HG03280 (cell line): Measurements from ENCODE around the gene CSNK1G2.

Experiments used
- ATAC-seq: cut with Tn5 transposase; IDR thresholded peaks from one replicate; pipeline ENCODE4 v1.9.1; 2021; ENCODE audit warnings: mild to moderate bottlenecking, moderate library complexity; ENCODE audit not compliant: unreplicated experiment

CSNK1G2 gene

DNA sequence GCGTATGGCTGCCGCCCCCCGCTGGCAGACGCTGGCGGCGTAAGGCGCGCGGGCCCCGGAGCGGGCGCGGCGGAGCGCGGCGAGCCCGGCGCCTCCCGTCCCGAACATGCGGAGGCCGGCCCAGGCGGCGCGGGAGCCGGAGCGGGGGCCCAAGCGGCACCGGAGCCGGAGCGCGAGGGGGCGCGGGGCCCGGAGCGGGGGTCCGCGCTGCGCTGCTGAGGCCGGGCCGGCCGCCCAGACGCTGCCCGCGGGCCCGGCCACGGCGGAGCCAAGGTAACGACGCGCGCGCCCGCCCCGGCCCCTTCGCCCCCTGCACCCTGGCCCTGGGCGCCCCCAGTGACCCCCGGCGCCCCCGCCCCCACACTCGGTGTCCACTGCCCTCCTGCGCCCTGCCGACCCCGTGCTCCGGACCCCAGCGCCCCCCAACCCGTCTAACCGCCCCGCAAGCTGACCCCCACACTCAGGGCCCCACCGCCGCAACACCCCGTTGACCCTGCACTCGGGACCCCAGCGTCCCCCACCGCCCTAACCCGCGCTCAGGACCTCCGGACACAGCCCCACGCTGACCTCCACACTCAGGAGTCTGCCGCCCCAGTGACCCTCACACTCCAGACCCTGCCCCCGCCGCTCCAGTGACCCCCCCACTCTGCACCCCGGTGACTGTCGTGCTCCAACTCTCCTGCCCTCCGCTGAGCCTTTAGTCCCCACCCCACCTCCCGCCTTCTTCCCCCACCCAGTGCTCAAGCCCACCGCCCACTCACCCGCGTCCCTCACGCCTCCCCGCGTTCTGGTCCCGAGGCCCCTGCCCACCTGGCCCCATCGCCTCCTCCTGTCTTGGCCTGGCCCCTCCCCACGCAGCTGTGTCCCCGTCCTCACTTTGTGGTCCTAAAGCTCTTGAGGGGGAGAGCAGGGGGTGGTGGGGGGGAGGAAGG is at the start of gene CSNK1G2:
CSNK1G2 (plus strand) TSS at position 27 of the 932 bp plus-strand sequence. CDS start 28,601 bp downstream, outside the sequence.
- ATAC-seq: no peak

GRCh38 chr19:1893791-1894190 is 47.2 kb upstream of the CSNK1G2 start:
- ATAC-seq: no peak

DNA sequence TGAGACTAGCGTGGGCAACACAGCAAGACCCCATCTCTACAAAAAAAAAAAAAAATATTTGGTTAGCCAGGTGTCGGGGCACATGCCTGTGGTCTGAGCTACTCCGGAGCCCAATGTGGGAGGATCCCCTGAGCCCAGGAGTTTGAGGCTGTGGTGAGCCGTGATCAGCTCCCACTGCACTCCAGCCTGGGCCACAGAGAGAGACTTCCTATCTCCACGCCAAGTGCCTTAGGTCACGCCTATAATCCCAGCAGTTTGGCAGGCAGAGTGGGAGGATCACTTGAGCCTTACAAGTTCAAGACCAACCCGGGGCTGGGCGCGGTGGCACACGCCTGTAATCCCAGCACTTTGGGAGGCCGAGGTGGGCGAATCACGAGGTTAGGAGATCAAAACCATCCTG is 44.5 kb upstream of the CSNK1G2 start:
- no peak for ATAC-seq

GRCh38 chr19:1901940-1902404 is 39.0 kb upstream of the CSNK1G2 start:
- ATAC-seq: no peak

GRCh38 chr19:1902923-1903322 is 38.0 kb upstream of the CSNK1G2 start:
- ATAC-seq: no peak

- no peak for ATAC-seq
Measured at GRCh38 chr19:1904860-1905109, 36.2 kb upstream of the CSNK1G2 start.

DNA sequence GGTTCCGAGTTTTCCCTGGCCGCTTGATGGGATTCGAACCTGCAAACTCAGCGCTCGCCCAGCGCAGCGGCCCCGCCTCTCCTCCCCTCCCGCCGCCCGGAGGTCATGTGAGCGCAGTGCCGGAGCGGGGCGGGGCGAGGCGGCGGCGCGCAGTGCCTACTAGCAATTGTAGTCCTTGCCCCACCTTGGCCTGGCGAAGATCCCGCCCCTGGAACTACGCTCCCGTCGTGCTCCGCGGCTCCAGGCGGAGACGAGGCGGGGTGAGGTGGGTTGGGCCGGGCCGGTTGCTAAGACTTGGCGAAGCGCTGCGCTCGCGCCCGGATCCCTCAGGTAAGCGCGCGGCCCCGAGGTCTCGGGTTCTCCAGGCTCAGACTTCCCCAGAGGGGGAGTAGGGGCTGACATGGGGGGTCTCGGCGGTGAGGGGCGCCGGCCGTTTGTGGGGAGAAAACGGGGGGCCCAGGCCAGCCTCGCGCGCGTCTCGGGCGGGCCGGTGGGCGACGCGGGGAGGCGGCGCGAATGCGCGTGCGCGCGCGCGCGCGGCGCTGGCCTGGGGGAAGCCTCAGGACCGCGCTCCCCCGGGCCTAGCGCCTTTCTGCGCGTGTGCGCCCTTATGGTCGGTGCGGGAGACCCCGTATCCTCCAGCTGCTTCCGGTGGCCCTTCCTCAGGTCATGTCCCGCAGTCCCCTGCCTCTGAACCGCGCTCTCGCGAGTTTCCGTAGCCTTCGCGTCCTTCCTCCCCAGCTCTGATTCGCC is 35.7 kb upstream of the CSNK1G2 start, which contains the start of the genes ADAT3 and SCAMP4:
ADAT3 (plus strand) TSS at position 290 of the 753 bp plus-strand sequence. CDS start 6,649 bp downstream, outside the sequence.
SCAMP4 (plus strand) TSS at position 290 of the 753 bp plus-strand sequence. CDS start 9,621 bp downstream, outside the sequence.
- peak; percentile 87 for ATAC-seq

DNA sequence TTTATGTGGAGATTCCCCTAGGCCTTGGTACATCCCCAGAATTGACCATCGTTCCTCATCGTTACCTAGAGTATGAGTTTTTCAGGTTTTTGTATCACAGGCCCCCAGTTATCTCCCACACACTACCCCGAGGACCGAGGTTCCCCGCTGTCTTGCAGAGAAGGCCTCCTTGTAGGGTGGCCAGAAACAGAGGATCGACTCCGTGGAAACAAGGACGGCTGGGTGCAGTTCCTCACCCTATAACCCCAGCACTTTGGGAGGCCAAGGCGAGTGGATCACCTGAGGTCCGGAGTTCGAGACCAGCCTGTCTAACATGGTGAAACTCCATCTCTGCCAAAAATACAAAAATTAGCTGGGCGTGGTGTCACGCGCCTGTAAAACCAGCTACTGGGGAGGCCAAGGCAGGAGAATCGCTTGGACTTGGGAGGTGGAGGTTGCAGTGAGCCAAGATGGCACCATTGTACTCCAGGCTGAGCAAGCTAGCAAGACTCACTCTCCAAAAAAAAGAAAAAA is 35.1 kb upstream of the CSNK1G2 start:
- no peak for ATAC-seq

DNA sequence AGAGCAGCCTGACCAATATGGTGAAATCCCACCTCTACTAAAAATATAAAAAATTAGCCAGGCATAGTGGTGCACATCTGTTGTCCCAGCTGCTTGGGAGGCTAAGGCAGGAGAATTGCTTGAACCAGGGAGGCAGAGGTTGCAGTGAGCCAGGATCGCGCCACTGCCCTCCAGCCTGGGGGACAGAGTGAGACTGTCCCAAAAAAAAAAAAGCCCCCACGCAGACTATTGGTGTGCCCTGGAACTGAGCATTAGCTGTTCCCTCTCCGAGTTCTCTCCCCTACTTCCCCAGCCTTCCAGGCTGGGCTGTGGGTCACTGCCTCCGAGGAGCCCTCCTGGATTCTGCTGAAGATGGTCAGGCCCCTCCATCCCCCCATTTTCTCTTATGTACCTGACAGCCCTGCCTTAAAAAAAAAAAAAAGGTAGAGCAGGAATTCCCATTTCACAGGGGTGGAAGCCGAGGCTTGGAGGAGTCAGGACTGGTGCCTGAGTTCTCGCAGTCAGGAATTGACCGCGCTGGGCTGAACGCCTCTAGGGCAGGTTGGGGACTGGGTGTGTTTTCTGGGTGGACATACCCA is 33.9 kb upstream of the CSNK1G2 start:
- no peak for ATAC-seq

DNA sequence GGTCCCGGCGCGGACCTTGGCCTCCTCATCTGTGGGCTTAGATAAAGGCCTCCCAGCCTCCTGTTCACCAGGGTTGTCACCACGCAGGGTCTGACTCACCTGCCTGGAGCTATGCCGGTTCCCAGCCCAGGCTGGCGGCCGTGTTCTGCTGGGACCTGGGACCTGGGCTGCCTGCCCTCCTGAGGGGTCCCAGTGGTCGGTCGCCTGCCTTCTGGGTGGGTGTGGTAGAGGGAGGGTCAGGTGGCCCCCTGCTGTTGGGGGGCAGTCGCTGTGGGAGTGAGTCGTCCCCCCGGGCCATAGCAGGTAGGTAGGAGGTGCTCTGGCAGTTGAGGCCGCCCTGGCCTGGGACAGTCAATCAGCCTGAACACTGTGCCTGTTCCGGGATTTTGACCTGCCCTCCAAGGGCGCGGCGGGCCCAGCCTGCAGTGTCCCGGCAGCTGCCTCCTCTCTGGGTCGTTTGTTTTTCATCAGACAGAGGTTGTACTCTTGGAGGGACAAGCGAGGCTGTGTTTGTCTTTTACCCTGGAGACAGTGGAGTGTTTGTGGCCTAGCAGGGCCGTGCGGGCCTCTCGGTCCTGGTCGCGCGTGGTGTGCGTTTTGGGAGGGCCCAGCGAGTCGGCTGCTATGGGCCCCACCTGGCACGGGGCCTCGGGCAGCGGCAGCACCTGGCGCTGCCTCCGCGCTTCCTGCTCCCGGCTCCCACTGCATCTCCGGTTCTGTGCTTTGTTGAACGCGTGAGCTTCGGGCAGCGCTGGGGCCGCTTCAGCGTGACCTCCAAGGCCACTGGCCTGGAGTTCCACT is 33.2 kb upstream of the CSNK1G2 start:
- ATAC-seq: no peak

GRCh38 chr19:1908364-1908678 is 32.7 kb upstream of the CSNK1G2 start:
- ATAC-seq: no peak

- ATAC-seq: no peak
Measured at GRCh38 chr19:1909761-1910080, 31.3 kb upstream of the CSNK1G2 start.

DNA sequence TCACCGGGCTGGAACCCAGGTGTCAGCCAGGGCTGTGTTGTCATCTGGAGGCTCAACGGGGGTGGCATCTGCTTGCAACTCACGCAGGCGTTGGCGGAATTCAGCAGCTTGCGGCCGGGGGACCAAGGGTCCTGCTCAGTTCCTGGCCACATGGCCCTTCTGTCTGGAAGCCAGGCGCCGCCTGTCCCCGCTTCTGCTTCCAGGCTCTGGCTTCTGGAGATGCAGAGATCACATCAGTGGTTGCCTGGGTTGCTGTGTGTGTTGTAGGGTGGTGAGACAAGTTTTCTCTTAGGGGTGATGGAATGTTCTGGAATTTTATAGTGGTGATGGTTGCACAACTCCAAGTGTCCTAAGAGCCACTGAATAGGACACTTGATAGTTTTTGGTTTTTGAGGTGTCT is 30.8 kb upstream of the CSNK1G2 start:
- no peak for ATAC-seq

GRCh38 chr19:1911098-1911497 is 29.9 kb upstream of the CSNK1G2 start:
- no peak for ATAC-seq

DNA sequence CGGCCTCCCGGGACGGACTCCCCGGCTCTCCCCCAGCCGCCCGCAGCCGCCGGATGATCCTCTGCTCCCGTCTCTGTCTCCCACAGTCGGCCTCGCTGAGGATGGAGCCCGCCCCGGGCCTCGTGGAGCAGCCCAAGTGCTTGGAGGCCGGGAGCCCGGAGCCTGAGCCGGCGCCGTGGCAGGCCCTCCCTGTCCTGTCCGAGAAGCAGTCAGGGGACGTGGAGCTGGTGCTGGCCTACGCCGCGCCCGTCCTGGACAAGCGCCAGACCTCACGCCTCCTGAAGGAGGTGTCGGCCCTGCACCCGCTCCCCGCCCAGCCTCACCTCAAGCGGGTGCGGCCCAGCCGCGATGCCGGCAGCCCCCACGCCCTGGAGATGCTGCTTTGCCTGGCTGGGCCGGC is 29.0 kb upstream of the CSNK1G2 start:
- no peak for ATAC-seq

DNA sequence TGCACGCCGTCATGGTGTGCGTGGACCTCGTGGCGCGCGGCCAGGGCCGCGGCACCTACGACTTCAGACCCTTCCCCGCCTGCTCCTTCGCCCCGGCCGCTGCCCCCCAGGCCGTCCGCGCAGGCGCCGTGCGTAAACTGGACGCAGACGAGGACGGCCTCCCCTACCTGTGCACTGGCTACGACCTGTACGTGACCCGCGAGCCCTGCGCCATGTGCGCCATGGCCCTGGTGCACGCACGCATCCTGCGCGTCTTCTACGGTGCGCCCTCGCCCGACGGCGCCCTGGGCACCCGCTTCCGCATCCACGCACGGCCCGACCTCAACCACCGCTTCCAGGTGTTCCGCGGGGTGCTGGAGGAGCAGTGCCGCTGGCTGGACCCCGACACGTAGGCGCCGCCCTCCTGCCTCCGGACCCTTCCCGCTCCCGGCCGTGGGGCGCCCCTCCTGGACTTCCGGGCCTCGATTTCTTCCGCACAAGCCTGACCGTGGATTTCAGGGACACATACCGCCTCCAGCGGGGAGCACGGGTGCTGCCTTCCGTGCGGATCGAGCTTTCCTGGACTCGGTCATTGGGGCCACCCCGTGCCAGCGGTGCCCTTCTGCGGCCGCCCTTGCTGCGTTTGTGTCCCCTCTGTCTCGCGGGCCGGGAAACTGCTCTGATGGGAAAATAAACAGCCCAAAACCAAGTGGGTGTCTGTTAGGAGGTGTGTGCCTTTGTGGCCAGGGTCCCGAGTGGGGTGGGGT is 28.0 kb upstream of the CSNK1G2 start:
- ATAC-seq: no peak

GRCh38 chr19:1913781-1914577 is 27.0 kb upstream of the CSNK1G2 start:
- no peak for ATAC-seq

- ATAC-seq: no peak
Measured at GRCh38 chr19:1914826-1915341, 26.1 kb upstream of the CSNK1G2 start.

GRCh38 chr19:1917146-1917545 is 23.8 kb upstream of the CSNK1G2 start:
- ATAC-seq: no peak
